ENCODE data around the gene LRRC28. TPM values are rescaled to one million over a fixed set of nuclear protein-coding genes. Genes with fewer than 3 reads are reported as not detected.

Gene LRRC28
- total RNA-seq, 2 experiments from 2014 or later = 12.5 to 14.4 TPM

DNA sequence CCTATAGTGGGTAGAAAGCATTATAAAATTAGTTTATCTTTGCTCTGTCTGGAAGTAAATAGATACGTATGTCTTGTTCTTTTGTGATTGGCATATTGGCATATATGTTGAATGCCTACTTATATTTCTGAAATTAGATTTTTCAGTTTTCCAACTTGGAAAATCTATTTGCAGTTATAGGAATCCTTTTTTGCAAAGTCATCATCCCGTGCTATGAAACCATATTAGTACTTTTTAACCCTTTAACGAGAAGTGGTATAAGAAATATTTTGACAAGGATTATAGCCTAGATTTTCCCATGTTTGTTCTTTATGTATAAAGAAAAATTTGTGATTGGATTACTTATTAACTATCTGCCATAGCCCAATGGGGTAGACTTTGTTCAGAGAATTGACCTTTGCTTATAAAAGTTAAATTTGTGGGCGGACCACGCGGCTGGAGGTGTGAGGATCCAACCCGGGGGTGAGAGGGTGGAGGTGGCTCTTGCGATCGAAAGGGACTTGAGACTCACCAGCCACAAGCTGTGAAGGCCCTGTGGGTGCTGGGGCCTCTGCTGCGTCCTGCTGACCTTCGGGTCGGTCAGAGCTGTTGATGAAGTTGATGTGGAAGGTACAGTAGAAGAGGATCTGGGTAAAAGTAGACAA, 5.9 kb downstream of the LRRC28 start:
- Histone ChIP-seq H3K27ac (ENCODE audit: low read depth in 1 of 2, low read length in 2 of 2) (no peak overlapping the region), H3K27me3 (ENCODE audit: control insufficient read depth in 1 of 2, insufficient read depth in 2 of 2, low read length in 2 of 2) (no peaks in the 10 kb centered on the region), H3K4me3 (ENCODE audit: low read length) (no peak overlapping the region), H3K9me3 (ENCODE audit: control insufficient read depth in 1 of 2, insufficient read depth in 1 of 2, low read length in 2 of 2) (no peaks in the 10 kb centered on the region), H3K36me3 (ENCODE audit: insufficient read depth, low read length) (no peaks in the 10 kb centered on the region), H3K4me1 (ENCODE audit: insufficient read depth, low read length) (peaks cover 16% of the 10 kb centered on the region)
- TF ChIP-seq, protein P1, sequence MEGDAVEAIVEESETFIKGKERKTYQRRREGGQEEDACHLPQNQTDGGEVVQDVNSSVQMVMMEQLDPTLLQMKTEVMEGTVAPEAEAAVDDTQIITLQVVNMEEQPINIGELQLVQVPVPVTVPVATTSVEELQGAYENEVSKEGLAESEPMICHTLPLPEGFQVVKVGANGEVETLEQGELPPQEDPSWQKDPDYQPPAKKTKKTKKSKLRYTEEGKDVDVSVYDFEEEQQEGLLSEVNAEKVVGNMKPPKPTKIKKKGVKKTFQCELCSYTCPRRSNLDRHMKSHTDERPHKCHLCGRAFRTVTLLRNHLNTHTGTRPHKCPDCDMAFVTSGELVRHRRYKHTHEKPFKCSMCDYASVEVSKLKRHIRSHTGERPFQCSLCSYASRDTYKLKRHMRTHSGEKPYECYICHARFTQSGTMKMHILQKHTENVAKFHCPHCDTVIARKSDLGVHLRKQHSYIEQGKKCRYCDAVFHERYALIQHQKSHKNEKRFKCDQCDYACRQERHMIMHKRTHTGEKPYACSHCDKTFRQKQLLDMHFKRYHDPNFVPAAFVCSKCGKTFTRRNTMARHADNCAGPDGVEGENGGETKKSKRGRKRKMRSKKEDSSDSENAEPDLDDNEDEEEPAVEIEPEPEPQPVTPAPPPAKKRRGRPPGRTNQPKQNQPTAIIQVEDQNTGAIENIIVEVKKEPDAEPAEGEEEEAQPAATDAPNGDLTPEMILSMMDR (IDR thresholded peaks at IDR 0.05) = no peak
- H3K9me3 Mint-ChIP-seq = no peaks in the 10 kb centered on the region
- POLR2A ChIA-PET = interaction anchor here (0.6 kb wide), 1 partner anchor 460 kb away, joined by 3 read pairs; no protein-coding TSS in a partner anchor
- no peak overlapping the region for H3K4me3 Mint-ChIP-seq
- H3K27me3 Mint-ChIP-seq = no peaks in the 10 kb centered on the region
- intact Hi-C loops (cut with DNase I, micrococcal nuclease) = no loop called here
- no peak overlapping the region for H3K27ac Mint-ChIP-seq
- H3K36me3 Mint-ChIP-seq (ENCODE audit: low read depth) = peaks cover 32% of the 10 kb centered on the region
- no peak for ATAC-seq (ENCODE audit: poor library complexity)
- H3K4me1 Mint-ChIP-seq (ENCODE audit: low read depth) = peaks cover 16% of the 10 kb centered on the region
- CTCF ChIA-PET = no interaction called here
- no peak for DNase-seq

DNA sequence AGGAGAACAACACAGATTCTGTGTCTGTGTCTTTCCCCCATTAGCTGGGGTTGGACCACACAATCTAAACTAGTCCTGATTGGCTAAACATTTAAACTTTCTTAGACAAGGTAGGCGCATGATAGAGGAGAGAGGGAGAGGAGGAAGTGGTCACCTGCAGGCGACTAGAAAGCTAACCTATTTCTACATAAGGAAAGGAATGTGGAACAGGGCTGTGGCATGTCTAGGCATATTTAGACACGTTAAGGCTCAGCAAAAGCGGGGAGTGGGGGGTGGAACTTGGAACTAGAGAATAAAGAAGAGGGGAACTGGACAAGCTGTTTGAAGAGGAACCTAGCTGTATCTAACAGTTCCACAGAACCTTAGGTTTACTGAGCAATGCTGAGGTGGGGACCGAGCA, 12.8 kb downstream of the LRRC28 start:
- Histone ChIP-seq H3K36me3 (ENCODE audit: insufficient read depth, low read length) (no peaks in the 10 kb centered on the region), H3K4me1 (ENCODE audit: insufficient read depth, low read length) (no peaks in the 10 kb centered on the region), H3K9me3 (ENCODE audit: control insufficient read depth in 1 of 2, insufficient read depth in 1 of 2, low read length in 2 of 2) (no peaks in the 10 kb centered on the region), H3K4me3 (ENCODE audit: low read length) (no peak overlapping the region), H3K27me3 (ENCODE audit: control insufficient read depth in 1 of 2, insufficient read depth in 2 of 2, low read length in 2 of 2) (no peaks in the 10 kb centered on the region), H3K27ac (ENCODE audit: low read depth in 1 of 2, low read length in 2 of 2) (no peak overlapping the region)
- DNase-seq (no peak), ATAC-seq (ENCODE audit: poor library complexity) (no peak)
- Mint-ChIP-seq H3K9me3 (no peaks in the 10 kb centered on the region), H3K4me3 (no peak overlapping the region), H3K36me3 (ENCODE audit: low read depth) (peaks cover 16% of the 10 kb centered on the region), H3K27me3 (no peaks in the 10 kb centered on the region), H3K4me1 (ENCODE audit: low read depth) (no peaks in the 10 kb centered on the region), H3K27ac (no peak overlapping the region)
- TF ChIP-seq, protein P1 (IDR thresholded peaks at IDR 0.05) = no peak
- intact Hi-C loops (cut with DNase I, micrococcal nuclease) = no loop called here
- ChIA-PET POLR2A (interaction anchor here (0.8 kb wide), 1 partner anchor 8 kb away, joined by 3 read pairs; no protein-coding TSS in a partner anchor), CTCF (no interaction called here)

DNA sequence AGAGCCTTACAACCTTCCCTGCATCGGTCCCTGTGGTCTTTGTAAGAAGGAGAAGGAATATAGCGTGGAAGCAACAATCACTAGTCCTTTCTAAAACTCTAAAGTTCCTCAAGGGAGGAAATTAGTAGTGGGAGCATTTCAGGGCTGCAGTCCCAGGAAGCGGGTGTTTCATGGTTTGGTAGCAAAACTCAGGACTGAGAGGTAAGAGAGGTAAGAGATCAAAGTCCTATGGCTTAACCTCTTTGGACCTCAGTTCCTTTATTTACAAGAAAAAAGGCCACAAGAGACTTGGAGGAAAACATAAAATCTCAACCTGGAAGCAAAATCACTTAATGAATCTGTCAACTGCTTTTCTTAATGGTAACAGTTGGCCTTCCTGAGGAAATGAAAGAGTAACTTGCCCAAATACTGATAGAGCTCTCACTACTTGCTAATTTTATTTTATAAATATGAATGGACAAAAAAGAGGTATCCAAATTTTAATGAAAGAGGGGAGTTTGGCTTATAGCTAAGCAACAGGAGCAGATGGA, 14.3 kb downstream of the LRRC28 start:
- Mint-ChIP-seq H3K27me3 (no peaks in the 10 kb centered on the region), H3K36me3 (ENCODE audit: low read depth) (peaks cover 12% of the 10 kb centered on the region), H3K4me3 (no peak overlapping the region), H3K4me1 (ENCODE audit: low read depth) (no peaks in the 10 kb centered on the region), H3K27ac (no peak overlapping the region), H3K9me3 (no peaks in the 10 kb centered on the region)
- no peak overlapping the region for H3K4me3 ChIP-seq (ENCODE audit: low read length)
- H3K27me3 ChIP-seq (ENCODE audit: control insufficient read depth in 1 of 2, insufficient read depth in 2 of 2, low read length in 2 of 2) = no peaks in the 10 kb centered on the region
- intact Hi-C loops (cut with DNase I, micrococcal nuclease) = no loop called here
- ChIA-PET POLR2A (no interaction called here), CTCF (no interaction called here)
- H3K9me3 ChIP-seq (ENCODE audit: control insufficient read depth in 1 of 2, insufficient read depth in 1 of 2, low read length in 2 of 2) = no peaks in the 10 kb centered on the region
- H3K4me1 ChIP-seq (ENCODE audit: insufficient read depth, low read length) = no peaks in the 10 kb centered on the region
- ATAC-seq (ENCODE audit: poor library complexity) (no peak), DNase-seq (no peak)
- H3K36me3 ChIP-seq (ENCODE audit: insufficient read depth, low read length) = no peaks in the 10 kb centered on the region
- H3K27ac ChIP-seq (ENCODE audit: low read depth in 1 of 2, low read length in 2 of 2) = no peak overlapping the region
- TF ChIP-seq, protein P1 (IDR thresholded peaks at IDR 0.05) = no peak
